ENCODE results near the gene FAM229B. TPM values are rescaled to one million over a fixed set of nuclear protein-coding genes. Genes with fewer than 3 reads are reported as not detected.
"Not testable (repeated sequence)": the region's sequence is repeated elsewhere in the genome, so short reads cannot be mapped to it uniquely, and the experiment has no call there.

Gene FAM229B
- total RNA-seq, 2 experiments from 2014 or later: 9.5 to 10.2 TPM

- H3K9me3 Mint-ChIP-seq; H3K4me3 Mint-ChIP-seq; H3K36me3 Mint-ChIP-seq (ENCODE audit: low read depth); H3K27ac Mint-ChIP-seq; H3K27me3 Mint-ChIP-seq (ENCODE audit: low read depth); DNase-seq: not testable (repeated sequence)
- H3K4me1 Mint-ChIP-seq (ENCODE audit: low read depth): peaks cover 14% of the 10 kb centered on the region
- intact Hi-C loops (cut with micrococcal nuclease): loop anchor here (10.0 kb wide), 2 partner anchors 963 to 1033 kb away; partner anchors contain the start of gene SLC16A10
- CTCF ChIA-PET: interaction anchor here (0.7 kb wide), 1 partner anchor 97 kb away, joined by 3 read pairs; no protein-coding TSS in a partner anchor
These were observed 39.9 kb upstream of the FAM229B start for GRCh38 chr6:112047523-112047922.

GRCh38 chr6:112049026-112049799 lies 38.2 kb upstream of the FAM229B start:
- CTCF ChIA-PET: interaction anchor here (1.0 to 1.9 kb wide), 5 partner anchors 8 to 114 kb away, joined by 3 to 7 read pairs (median 5); partner anchors contain the start of genes FAM229B and TUBE1
- Mint-ChIP-seq H3K36me3 (ENCODE audit: low read depth) (no peaks in the 10 kb centered on the region), H3K4me1 (ENCODE audit: low read depth) (peaks cover 5% of the 10 kb centered on the region), H3K27me3 (ENCODE audit: low read depth) (no peaks in the 10 kb centered on the region), H3K4me3 (no peak overlapping the region), H3K9me3 (no peaks in the 10 kb centered on the region), H3K27ac (no peak overlapping the region)
- intact Hi-C loops (cut with micrococcal nuclease): loop anchor here (10.0 kb wide), 2 partner anchors 964 to 1034 kb away; partner anchors contain the start of gene SLC16A10
- no peak for DNase-seq

- no peaks in the 10 kb centered on the region for H3K27me3 Mint-ChIP-seq (ENCODE audit: low read depth)
- H3K4me3 Mint-ChIP-seq: no peak overlapping the region
- H3K36me3 Mint-ChIP-seq (ENCODE audit: low read depth): no peaks in the 10 kb centered on the region
- intact Hi-C loops (cut with micrococcal nuclease): loop anchor here (10.0 kb wide), 2 partner anchors 965 to 1035 kb away; partner anchors contain the start of gene SLC16A10
- CTCF ChIA-PET: interaction anchor here (1.0 to 1.9 kb wide), 8 partner anchors 9 to 354 kb away, joined by 3 to 8 read pairs (median 5); partner anchors contain the start of genes FAM229B and TUBE1
- peaks cover 2% of the 10 kb centered on the region for H3K4me1 Mint-ChIP-seq (ENCODE audit: low read depth)
- no peaks in the 10 kb centered on the region for H3K9me3 Mint-ChIP-seq
- no peak for DNase-seq
- no peak overlapping the region for H3K27ac Mint-ChIP-seq
These were observed 37.4 kb upstream of the FAM229B start for GRCh38 chr6:112049996-112050395.

- H3K4me3 Mint-ChIP-seq: no peak overlapping the region
- no peaks in the 10 kb centered on the region for H3K9me3 Mint-ChIP-seq
- no peak for DNase-seq
- H3K4me1 Mint-ChIP-seq (ENCODE audit: low read depth): peaks cover 2% of the 10 kb centered on the region
- CTCF ChIA-PET: interaction anchor here (1.2 to 1.9 kb wide), 7 partner anchors 21 to 354 kb away, joined by 4 to 8 read pairs (median 5); partner anchors contain the start of genes FAM229B and TUBE1
- no peaks in the 10 kb centered on the region for H3K27me3 Mint-ChIP-seq (ENCODE audit: low read depth)
- H3K27ac Mint-ChIP-seq: no peak overlapping the region
- intact Hi-C loops (cut with micrococcal nuclease): no loop called here
- H3K36me3 Mint-ChIP-seq (ENCODE audit: low read depth): no peaks in the 10 kb centered on the region
These were observed 37.0 kb upstream of the FAM229B start for GRCh38 chr6:112050429-112050828.

- H3K27ac Mint-ChIP-seq; H3K27me3 Mint-ChIP-seq (ENCODE audit: low read depth); DNase-seq; H3K4me1 Mint-ChIP-seq (ENCODE audit: low read depth); H3K4me3 Mint-ChIP-seq; H3K36me3 Mint-ChIP-seq (ENCODE audit: low read depth); H3K9me3 Mint-ChIP-seq; intact Hi-C loops (cut with micrococcal nuclease): not testable (repeated sequence)
- CTCF ChIA-PET: interaction anchor here (1.2 to 1.9 kb wide), 7 partner anchors 22 to 355 kb away, joined by 4 to 8 read pairs (median 5); partner anchors contain the start of genes FAM229B and TUBE1
These were observed 36.1 kb upstream of the FAM229B start for GRCh38 chr6:112051251-112051740.

GRCh38 chr6:112054001-112054400 lies 33.4 kb upstream of the FAM229B start, which contains the start of gene CCN6:
CCN6 (plus strand) TSS chr6:112054104; CDS start chr6:112054358, 254 bp downstream.
- Mint-ChIP-seq H3K9me3 (no peaks in the 10 kb centered on the region), H3K4me3 (no peak within 1 kb of the TSS), H3K27me3 (ENCODE audit: low read depth) (no peaks in the 10 kb centered on the region), H3K36me3 (ENCODE audit: low read depth) (no peaks in the 10 kb centered on the region), H3K27ac (no peak within 1 kb of the TSS), H3K4me1 (ENCODE audit: low read depth) (peaks cover 1% of the 10 kb centered on the region)
- DNase-seq: no peak
- intact Hi-C loops (cut with micrococcal nuclease): no loop called here
- CTCF ChIA-PET: interaction anchor here (0.9 to 1.4 kb wide), 3 partner anchors 11 to 109 kb away, joined by 3 to 6 read pairs (median 4); no protein-coding TSS in a partner anchor

GRCh38 chr6:112054555-112055190 lies 32.7 kb upstream of the FAM229B start:
- DNase-seq: no peak
- intact Hi-C loops (cut with micrococcal nuclease): no loop called here
- H3K4me1 Mint-ChIP-seq (ENCODE audit: low read depth): no peaks in the 10 kb centered on the region
- CTCF ChIA-PET: interaction anchor here (0.9 to 1.4 kb wide), 3 partner anchors 11 to 109 kb away, joined by 3 to 6 read pairs (median 4); no protein-coding TSS in a partner anchor
- no peaks in the 10 kb centered on the region for H3K36me3 Mint-ChIP-seq (ENCODE audit: low read depth)
- H3K27me3 Mint-ChIP-seq (ENCODE audit: low read depth): no peaks in the 10 kb centered on the region
- H3K4me3 Mint-ChIP-seq: no peak overlapping the region
- H3K27ac Mint-ChIP-seq: no peak overlapping the region
- H3K9me3 Mint-ChIP-seq: no peaks in the 10 kb centered on the region

- CTCF ChIA-PET: interaction anchor here (0.6 to 0.7 kb wide), 3 partner anchors 18 to 1001 kb away, joined by 3 to 5 read pairs (median 4); a partner anchor contains a TSS
- intact Hi-C loops (cut with micrococcal nuclease): no loop called here
- Mint-ChIP-seq H3K36me3 (ENCODE audit: low read depth) (no peaks in the 10 kb centered on the region), H3K9me3 (no peaks in the 10 kb centered on the region), H3K4me3 (no peak overlapping the region), H3K27me3 (ENCODE audit: low read depth) (no peaks in the 10 kb centered on the region), H3K27ac (no peak overlapping the region), H3K4me1 (ENCODE audit: low read depth) (no peaks in the 10 kb centered on the region)
- DNase-seq: no peak
These were observed 29.0 kb upstream of the FAM229B start for GRCh38 chr6:112058243-112059032.

GRCh38 chr6:112061605-112062004 lies 25.8 kb upstream of the FAM229B start:
- Mint-ChIP-seq H3K4me1 (ENCODE audit: low read depth) (no peaks in the 10 kb centered on the region), H3K27me3 (ENCODE audit: low read depth) (no peaks in the 10 kb centered on the region), H3K4me3 (no peak overlapping the region), H3K36me3 (ENCODE audit: low read depth) (no peaks in the 10 kb centered on the region), H3K9me3 (no peaks in the 10 kb centered on the region), H3K27ac (no peak overlapping the region)
- intact Hi-C loops (cut with micrococcal nuclease): no loop called here
- CTCF ChIA-PET: interaction anchor here (1.5 kb wide), 1 partner anchor 101 kb away, joined by 3 read pairs; no protein-coding TSS in a partner anchor
- no peak for DNase-seq

GRCh38 chr6:112062966-112063365 lies 24.4 kb upstream of the FAM229B start:
- peaks cover 2% of the 10 kb centered on the region for H3K4me1 Mint-ChIP-seq (ENCODE audit: low read depth)
- H3K36me3 Mint-ChIP-seq (ENCODE audit: low read depth): no peaks in the 10 kb centered on the region
- H3K27me3 Mint-ChIP-seq (ENCODE audit: low read depth): no peaks in the 10 kb centered on the region

GRCh38 chr6:112065426-112065986 lies 21.9 kb upstream of the FAM229B start:
- no peaks in the 10 kb centered on the region for H3K9me3 Mint-ChIP-seq
- DNase-seq: no peak
- intact Hi-C loops (cut with micrococcal nuclease): no loop called here
- H3K4me3 Mint-ChIP-seq: no peak overlapping the region
- peaks cover 3% of the 10 kb centered on the region for H3K36me3 Mint-ChIP-seq (ENCODE audit: low read depth)
- H3K4me1 Mint-ChIP-seq (ENCODE audit: low read depth): peaks cover 2% of the 10 kb centered on the region
- no peaks in the 10 kb centered on the region for H3K27me3 Mint-ChIP-seq (ENCODE audit: low read depth)
- CTCF ChIA-PET: interaction anchor here (0.6 kb wide), 1 partner anchor 89 kb away, joined by 3 read pairs; no protein-coding TSS in a partner anchor
- no peak overlapping the region for H3K27ac Mint-ChIP-seq

More at GRCh38 chr6:112062966-112063365, 24.4 kb upstream of the FAM229B start:
- CTCF ChIA-PET: no interaction called here
- DNase-seq: no peak
- Mint-ChIP-seq H3K27ac (no peak overlapping the region), H3K4me3 (no peak overlapping the region), H3K9me3 (no peaks in the 10 kb centered on the region)
- intact Hi-C loops (cut with micrococcal nuclease): no loop called here
